Measurements from ENCODE around the gene BPIFA2. TPM values are rescaled to one million over a fixed set of nuclear protein-coding genes. Genes with fewer than 3 reads are reported as not detected.
"Not testable (repeated sequence)": the region's sequence is repeated elsewhere in the genome, so short reads cannot be mapped to it uniquely, and the experiment has no call there.

Gene BPIFA2
- polyA plus RNA-seq, 3 donors = not detected

DNA sequence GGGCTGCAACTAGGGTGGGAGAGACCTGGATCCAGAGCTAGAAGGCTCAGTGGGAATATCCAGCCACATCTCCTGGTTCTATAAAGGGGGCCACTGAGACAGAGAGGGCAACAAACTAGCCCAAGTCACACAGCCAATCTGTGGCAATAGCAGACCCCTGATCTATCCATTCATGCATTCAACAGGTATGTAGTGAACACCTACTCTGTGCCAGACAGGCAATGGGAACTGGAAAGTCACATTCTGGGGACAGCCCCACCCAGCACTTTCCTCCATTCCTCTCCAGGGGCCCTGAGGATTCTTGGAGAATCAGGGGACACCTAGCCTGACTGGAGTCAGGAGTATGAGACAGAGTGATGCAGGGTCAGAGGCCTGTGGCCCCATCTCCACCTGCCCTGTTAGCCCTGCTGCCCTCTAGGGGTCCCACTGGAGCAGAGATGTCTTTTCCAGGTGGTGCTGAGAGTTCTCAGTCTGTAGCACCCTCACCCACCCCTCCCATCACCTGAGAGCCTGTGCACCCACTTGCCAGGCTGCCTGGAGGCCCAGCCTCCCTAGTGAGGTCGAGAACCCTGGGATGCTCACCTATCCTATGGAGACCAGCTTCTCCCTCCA, 13.6 kb downstream of the BPIFA2 start:
- Histone ChIP-seq H3K9ac (ENCODE audit: insufficient read depth, low read length, poor library complexity, severe bottlenecking) (no peak overlapping the region), H2AFZ (ENCODE audit: insufficient read depth, low read depth, low read length, poor library complexity, severe bottlenecking) (no peak overlapping the region), H3K27me3 (ENCODE audit: control insufficient read depth in 2 of 2, insufficient read depth in 2 of 2, low read length in 2 of 2) (no peaks in the 10 kb centered on the region), H3K27ac (ENCODE audit: low read depth in 1 of 2, low read length in 2 of 2) (no peak overlapping the region), H4K20me1 (ENCODE audit: insufficient read depth, low read length) (no peaks in the 10 kb centered on the region), H3K4me3 (replicated peaks in 1 of 3; ENCODE audit: low read depth in 2 of 3, low read length in 3 of 3) (no peak overlapping the region), H3K36me3 (replicated peaks in 1 of 2; ENCODE audit: control insufficient read depth in 1 of 2, insufficient read depth in 2 of 2, low read length in 2 of 2) (no peaks in the 10 kb centered on the region), H3K9me3 (replicated peaks in 1 of 2; ENCODE audit: control insufficient read depth in 1 of 2, insufficient read depth in 1 of 2, low read length in 2 of 2) (peaks cover 4 to 6% of the 10 kb centered on the region in 2 donors), H3K4me1 (ENCODE audit: control insufficient read depth in 1 of 2, insufficient read depth in 2 of 2, low read length in 2 of 2) (no peaks in the 10 kb centered on the region), H3K4me2 (replicated peaks; ENCODE audit: extremely low read depth, low read length, poor library complexity, severe bottlenecking) (no peak overlapping the region), H3K79me2 (ENCODE audit: insufficient read depth, low read length) (no peaks in the 10 kb centered on the region)
- intact Hi-C loops (cut with micrococcal nuclease) = no loop called here
- Mint-ChIP-seq H3K4me3 (no peak overlapping the region), H3K4me1 (no peaks in the 10 kb centered on the region), H3K9me3 (peaks cover 4 to 16% (median 9%) of the 10 kb centered on the region in 7 donors), H3K27me3 (ENCODE audit: low read depth in 3 of 3) (peaks cover 2 to 3% (median 3%) of the 10 kb centered on the region in 3 donors), H3K36me3 (no peaks in the 10 kb centered on the region), H3K27ac (no peak overlapping the region)
- TF ChIP-seq, protein P1, sequence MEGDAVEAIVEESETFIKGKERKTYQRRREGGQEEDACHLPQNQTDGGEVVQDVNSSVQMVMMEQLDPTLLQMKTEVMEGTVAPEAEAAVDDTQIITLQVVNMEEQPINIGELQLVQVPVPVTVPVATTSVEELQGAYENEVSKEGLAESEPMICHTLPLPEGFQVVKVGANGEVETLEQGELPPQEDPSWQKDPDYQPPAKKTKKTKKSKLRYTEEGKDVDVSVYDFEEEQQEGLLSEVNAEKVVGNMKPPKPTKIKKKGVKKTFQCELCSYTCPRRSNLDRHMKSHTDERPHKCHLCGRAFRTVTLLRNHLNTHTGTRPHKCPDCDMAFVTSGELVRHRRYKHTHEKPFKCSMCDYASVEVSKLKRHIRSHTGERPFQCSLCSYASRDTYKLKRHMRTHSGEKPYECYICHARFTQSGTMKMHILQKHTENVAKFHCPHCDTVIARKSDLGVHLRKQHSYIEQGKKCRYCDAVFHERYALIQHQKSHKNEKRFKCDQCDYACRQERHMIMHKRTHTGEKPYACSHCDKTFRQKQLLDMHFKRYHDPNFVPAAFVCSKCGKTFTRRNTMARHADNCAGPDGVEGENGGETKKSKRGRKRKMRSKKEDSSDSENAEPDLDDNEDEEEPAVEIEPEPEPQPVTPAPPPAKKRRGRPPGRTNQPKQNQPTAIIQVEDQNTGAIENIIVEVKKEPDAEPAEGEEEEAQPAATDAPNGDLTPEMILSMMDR (IDR thresholded peaks at IDR 0.05) = no peak
- WGBS (ENCODE audit: insufficient coverage) = 80% methylated on average over 1 of the region's 1 CpG
- no peak for DNase-seq

DNA sequence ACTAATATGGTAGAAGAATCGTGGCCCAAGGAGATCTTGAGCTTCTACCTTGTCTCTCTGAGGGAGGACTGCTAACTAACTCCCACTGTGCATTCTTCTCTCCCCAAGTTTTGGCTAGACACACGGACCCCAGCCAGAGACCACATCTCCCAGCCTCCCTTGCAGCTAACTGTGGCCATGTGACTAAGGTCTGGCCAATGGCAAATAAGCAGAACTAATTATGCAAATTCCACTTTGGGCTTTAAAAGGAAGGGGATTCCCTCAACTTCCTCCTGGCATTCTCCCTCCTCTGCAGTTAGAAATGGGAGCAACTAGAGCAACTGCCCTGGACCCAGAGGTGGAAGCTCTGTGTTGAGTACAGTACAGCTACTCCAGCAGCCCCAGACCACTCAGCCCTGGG, 15.4 kb downstream of the BPIFA2 start:
- Mint-ChIP-seq H3K9me3 (peaks cover 4 to 16% (median 9%) of the 10 kb centered on the region in 7 donors), H3K36me3 (no peaks in the 10 kb centered on the region), H3K27ac (no peak overlapping the region), H3K27me3 (ENCODE audit: low read depth in 3 of 3) (peaks cover 2 to 4% (median 2%) of the 10 kb centered on the region in 3 donors), H3K4me3 (no peak overlapping the region), H3K4me1 (no peaks in the 10 kb centered on the region)
- H3K4me1 ChIP-seq (ENCODE audit: control insufficient read depth in 1 of 2, insufficient read depth in 2 of 2, low read length in 2 of 2) = no peaks in the 10 kb centered on the region
- TF ChIP-seq, protein P1 (IDR thresholded peaks at IDR 0.05) = no peak
- no peaks in the 10 kb centered on the region for H3K79me2 ChIP-seq (ENCODE audit: insufficient read depth, low read length)
- H3K4me3 ChIP-seq (replicated peaks in 1 of 3; ENCODE audit: low read depth in 2 of 3, low read length in 3 of 3) = no peak overlapping the region
- no peaks in the 10 kb centered on the region for H4K20me1 ChIP-seq (ENCODE audit: insufficient read depth, low read length)
- no peak overlapping the region for H3K4me2 ChIP-seq (replicated peaks; ENCODE audit: extremely low read depth, low read length, poor library complexity, severe bottlenecking)
- H3K36me3 ChIP-seq (replicated peaks in 1 of 2; ENCODE audit: control insufficient read depth in 1 of 2, insufficient read depth in 2 of 2, low read length in 2 of 2) = no peaks in the 10 kb centered on the region
- H3K27me3 ChIP-seq (ENCODE audit: control insufficient read depth in 2 of 2, insufficient read depth in 2 of 2, low read length in 2 of 2) = no peaks in the 10 kb centered on the region
- DNase-seq = peak in 1 of 3 donors; percentile 15
- H3K27ac ChIP-seq (ENCODE audit: low read depth in 1 of 2, low read length in 2 of 2) = no peak overlapping the region
- no CpG with 5 or more reads among the region's 2 CpGs for whole genome bisulfite sequencing (ENCODE audit: insufficient coverage)
- intact Hi-C loops (cut with micrococcal nuclease) = no loop called here
- H3K9ac ChIP-seq (ENCODE audit: insufficient read depth, low read length, poor library complexity, severe bottlenecking) = no peak overlapping the region
- H2AFZ ChIP-seq (ENCODE audit: insufficient read depth, low read depth, low read length, poor library complexity, severe bottlenecking) = no peak overlapping the region
- peaks cover 4 to 6% of the 10 kb centered on the region in 2 donors for H3K9me3 ChIP-seq (replicated peaks in 1 of 2; ENCODE audit: control insufficient read depth in 1 of 2, insufficient read depth in 1 of 2, low read length in 2 of 2)

DNA sequence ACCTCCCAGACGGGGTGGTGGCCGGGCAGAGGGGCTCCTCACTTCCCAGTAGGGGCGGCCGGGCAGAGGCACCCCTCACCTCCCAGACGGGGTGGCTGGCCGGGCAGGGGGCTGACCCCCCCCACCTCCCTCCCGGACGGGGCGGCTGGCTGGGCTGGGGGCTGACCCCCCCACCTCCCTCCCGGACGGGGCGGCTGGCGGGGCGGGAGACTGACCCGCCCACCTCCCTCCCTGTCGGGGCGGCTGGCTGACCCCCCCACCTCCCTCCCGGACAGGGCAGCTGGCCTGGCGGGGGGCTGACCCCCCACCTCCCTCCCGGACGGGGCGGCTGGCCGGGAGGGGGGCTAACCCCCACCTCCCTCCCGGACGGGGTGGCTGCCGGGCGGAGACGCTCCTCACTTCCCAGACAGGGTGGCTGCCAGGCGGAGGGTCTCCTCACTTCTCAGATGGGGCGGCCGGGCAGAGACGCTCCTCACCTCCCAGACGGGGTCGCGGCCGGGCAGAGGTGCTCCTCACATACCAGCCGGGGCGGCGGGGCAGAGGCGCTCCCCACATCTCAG, 17.2 kb downstream of the BPIFA2 start:
- not testable (repeated sequence) for DNase-seq

More for the DNA sequence above, 17.2 kb downstream of the BPIFA2 start:
- intact Hi-C loops (cut with micrococcal nuclease); H3K4me1 Mint-ChIP-seq; H3K27ac Mint-ChIP-seq; H3K27me3 ChIP-seq (ENCODE audit: control insufficient read depth in 2 of 2, insufficient read depth in 2 of 2, low read length in 2 of 2); H4K20me1 ChIP-seq (ENCODE audit: insufficient read depth, low read length); H3K4me2 ChIP-seq (replicated peaks; ENCODE audit: extremely low read depth, low read length, poor library complexity, severe bottlenecking); H3K36me3 Mint-ChIP-seq; H3K27ac ChIP-seq (ENCODE audit: low read depth in 1 of 2, low read length in 2 of 2); H3K4me3 Mint-ChIP-seq; H2AFZ ChIP-seq (ENCODE audit: insufficient read depth, low read depth, low read length, poor library complexity, severe bottlenecking); H3K9me3 ChIP-seq (replicated peaks in 1 of 2; ENCODE audit: control insufficient read depth in 1 of 2, insufficient read depth in 1 of 2, low read length in 2 of 2); H3K4me1 ChIP-seq (ENCODE audit: control insufficient read depth in 1 of 2, insufficient read depth in 2 of 2, low read length in 2 of 2); H3K9ac ChIP-seq (ENCODE audit: insufficient read depth, low read length, poor library complexity, severe bottlenecking); H3K36me3 ChIP-seq (replicated peaks in 1 of 2; ENCODE audit: control insufficient read depth in 1 of 2, insufficient read depth in 2 of 2, low read length in 2 of 2); H3K79me2 ChIP-seq (ENCODE audit: insufficient read depth, low read length); H3K4me3 ChIP-seq (replicated peaks in 1 of 3; ENCODE audit: low read depth in 2 of 3, low read length in 3 of 3); H3K27me3 Mint-ChIP-seq (ENCODE audit: low read depth in 3 of 3): not testable (repeated sequence)
- no CpG with 5 or more reads among the region's 40 CpGs for WGBS (ENCODE audit: insufficient coverage)
- peaks cover 4 to 16% (median 9%) of the 10 kb centered on the region in 7 donors for H3K9me3 Mint-ChIP-seq

Data from CD14-positive monocyte (primary cell).